Ovary (tissue), 9 donors: ENCODE results near the gene TSPAN10. TPM values are rescaled to one million over a fixed set of nuclear protein-coding genes. Genes with fewer than 3 reads are reported as not detected.

Source experiments
- DNase-seq, 5 donors: peaks; one replicate each; pipeline ENCODE4 v3.0.0-alpha.2; 2019 to 2020
- H3K27ac ChIP-seq, 2 donors: fragments of 200-600 bp; one replicate each; pipeline versions ENCODE4 v1.5.1 to v1.8.0; 2019 to 2022
- H3K27me3 ChIP-seq: fragments of 200-600 bp; one replicate; pipeline ENCODE4 v1.8.0; 2022
- H3K36me3 ChIP-seq: fragments of 200-600 bp; sonication (generic); one replicate; pipeline ENCODE4 v1.5.1; 2019
- H3K4me1 ChIP-seq: one replicate; pipeline ENCODE4 v1.8.1; 2013; ENCODE audit warnings: mild to moderate bottlenecking, moderate library complexity; ENCODE audit not compliant: insufficient read depth
- H3K4me3 ChIP-seq: fragments of 200-600 bp; sonication (generic); one replicate; pipeline ENCODE4 v1.5.1; 2017
- H3K9me3 ChIP-seq, 2 donors: fragments of 200-600 bp in 1 of 2; sonication (generic) in 1 of 2; one replicate each; pipeline versions ENCODE4 v1.5.1 to v1.8.1; 2013 to 2019; ENCODE audit warnings: mild to moderate bottlenecking in 1 of 2, moderate library complexity in 1 of 2
- EP300 ChIP-seq: sonication (generic); formaldehyde crosslinking; IDR thresholded peaks from one replicate; pipeline ENCODE4 v1.6.1; 2017; ENCODE audit warnings: antibody characterized with exemption
- POLR2A ChIP-seq: fragments of 450-650 bp; IDR thresholded peaks from one replicate; pipeline ENCODE4 v1.6.1; 2017; ENCODE audit warnings: antibody characterized with exemption, mild to moderate bottlenecking, moderate library complexity
- WGBS, 3 donors: extraction: QIAGEN DNeasy Blood & Tissue Kit in 1 of 3; methylation state at CpG; one replicate each; pipeline versions ENCODE4 v1.1.5 to v1.1.7; 2013 to 2017; 5-methylcytosine and 5-hydroxymethylcytosine counted together
- intact Hi-C, 4 donors: fragments of 100-400 bp; cut with DNase I; formaldehyde crosslinking; loops; one replicate each; pipeline versions ENCODE4 v1.11.0 to v1.15.1; 2022 to 2023
- polyA plus RNA-seq, 2 donors: library from polyadenylated mRNA; stranded (reverse); fragments of 200-250 nt in 1 of 2; fragments of 350-450 nt in 1 of 2; fragmentation: Illumina TruSeq in 1 of 2; extraction: RNeasy Lipid Tissue Mini Kit (QIAGEN cat#74804) in 1 of 2; gene quantifications; one replicate each; pipeline ENCODE4 v1.2.3, GENCODE V29; 2013 to 2014
- total RNA-seq, 7 donors: library from RNA; depleted of rRNA in 2 of 7; stranded (reverse); fragments of >200 nt in 2 of 7; fragmentation: NEBNext Ultra II Directional in 3 of 7; extraction: Animal tissue kit (Norgen Biotek cat#: 25700) in 3 of 7; gene quantifications; one replicate each; pipeline versions ENCODE4 v1.1.0 to v1.2.4, GENCODE V29; 2016 to 2023
- TF ChIP-seq, protein P1 (sequence below), 3 donors: fragments of 450-650 bp in 2 of 3; fragments of 200-600 bp in 1 of 3; IDR thresholded peaks; one replicate each; pipeline versions ENCODE4 v1.5.1 to v1.8.0; 2016 to 2022; ENCODE audit warnings: antibody characterized with exemption in 3 of 3, mild to moderate bottlenecking in 1 of 3
- donor health status: DM: no; HTN: no; CAD: no; lungs with moderate emphysema.
- donor health status: DM: no; HTN: no; CAD: no.
- donor health status: Bipolar disorder and iron deficiency.
- donor health status: DM: yes; HTN: yes; CAD: no.
- donor health status: DM: no; HTN: no; CAD: no.
- donor health status: DM: yes; HTN: yes; CAD: no.

TSPAN10 gene
- total and polyA plus RNA-seq, 9 donors, result 0.68 to 3.3 (median 1.2) TPM

DNA sequence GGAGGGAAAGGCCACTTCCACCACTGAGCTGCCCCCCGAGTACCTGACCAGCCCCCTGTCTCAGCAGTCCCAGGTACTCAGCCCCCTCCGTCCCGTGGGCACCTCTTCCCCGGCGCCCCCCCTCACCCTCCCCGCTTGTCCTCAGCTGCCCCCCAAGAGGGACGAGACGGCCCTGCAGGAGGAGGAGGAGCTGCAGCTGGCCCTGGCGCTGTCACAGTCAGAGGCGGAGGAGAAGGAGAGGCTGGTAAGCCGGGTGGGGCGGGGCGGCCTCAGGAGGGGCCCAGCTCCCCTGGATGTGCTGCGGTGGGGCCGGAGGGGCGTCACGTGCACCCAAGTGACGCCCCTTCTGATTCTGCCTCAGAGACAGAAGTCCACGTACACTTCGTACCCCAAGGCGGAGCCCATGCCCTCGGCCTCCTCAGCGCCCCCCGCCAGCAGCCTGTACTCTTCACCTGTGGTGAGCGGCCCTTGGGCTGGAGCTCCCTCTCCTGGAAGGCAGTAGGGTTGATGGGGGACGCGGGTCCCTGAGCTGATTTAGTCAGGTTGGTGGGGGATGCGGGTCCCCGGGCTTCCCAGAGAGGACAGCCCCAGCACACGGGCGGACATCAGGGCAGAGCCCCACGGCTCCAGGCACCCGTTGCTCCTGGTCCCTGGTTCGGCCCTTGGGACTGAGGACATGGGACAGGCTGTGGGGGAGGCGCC lies 56.7 kb downstream of the TSPAN10 start:
- no peak for DNase-seq
- H3K27ac ChIP-seq, result no peak overlapping the region
- H3K4me1 ChIP-seq, result no peaks in the 10 kb centered on the region
- TF ChIP-seq, protein P1, sequence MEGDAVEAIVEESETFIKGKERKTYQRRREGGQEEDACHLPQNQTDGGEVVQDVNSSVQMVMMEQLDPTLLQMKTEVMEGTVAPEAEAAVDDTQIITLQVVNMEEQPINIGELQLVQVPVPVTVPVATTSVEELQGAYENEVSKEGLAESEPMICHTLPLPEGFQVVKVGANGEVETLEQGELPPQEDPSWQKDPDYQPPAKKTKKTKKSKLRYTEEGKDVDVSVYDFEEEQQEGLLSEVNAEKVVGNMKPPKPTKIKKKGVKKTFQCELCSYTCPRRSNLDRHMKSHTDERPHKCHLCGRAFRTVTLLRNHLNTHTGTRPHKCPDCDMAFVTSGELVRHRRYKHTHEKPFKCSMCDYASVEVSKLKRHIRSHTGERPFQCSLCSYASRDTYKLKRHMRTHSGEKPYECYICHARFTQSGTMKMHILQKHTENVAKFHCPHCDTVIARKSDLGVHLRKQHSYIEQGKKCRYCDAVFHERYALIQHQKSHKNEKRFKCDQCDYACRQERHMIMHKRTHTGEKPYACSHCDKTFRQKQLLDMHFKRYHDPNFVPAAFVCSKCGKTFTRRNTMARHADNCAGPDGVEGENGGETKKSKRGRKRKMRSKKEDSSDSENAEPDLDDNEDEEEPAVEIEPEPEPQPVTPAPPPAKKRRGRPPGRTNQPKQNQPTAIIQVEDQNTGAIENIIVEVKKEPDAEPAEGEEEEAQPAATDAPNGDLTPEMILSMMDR (IDR thresholded peaks at IDR 0.05), result no peak
- no peak for TF ChIP-seq POLR2A
- no peaks in the 10 kb centered on the region for H3K36me3 ChIP-seq
- H3K4me3 ChIP-seq, result no peak overlapping the region
- no peaks in the 10 kb centered on the region for H3K27me3 ChIP-seq
- WGBS, 3 donors, result 82 to 85% (median 84%) methylated on average over 27 to 35 of the region's 35 CpGs
- intact Hi-C loops, result no loop called here
- no peaks in the 10 kb centered on the region for H3K9me3 ChIP-seq

GRCh38 chr17:81694810-81695209 lies 57.8 kb downstream of the TSPAN10 start:
- 87 to 93% (median 88%) methylated on average over 11 to 19 of the region's 19 CpGs for WGBS, 3 donors
- no peaks in the 10 kb centered on the region for H3K27me3 ChIP-seq
- no peak overlapping the region for H3K27ac ChIP-seq
- no peak overlapping the region for H3K4me3 ChIP-seq
- no peaks in the 10 kb centered on the region for H3K9me3 ChIP-seq
- H3K36me3 ChIP-seq, result no peaks in the 10 kb centered on the region
- TF ChIP-seq POLR2A (no peak), EP300 (no peak)
- TF ChIP-seq, protein P1 (IDR thresholded peaks at IDR 0.05), result no peak
- intact Hi-C loops, result no loop called here
- H3K4me1 ChIP-seq, result no peaks in the 10 kb centered on the region
- no peak for DNase-seq

DNA sequence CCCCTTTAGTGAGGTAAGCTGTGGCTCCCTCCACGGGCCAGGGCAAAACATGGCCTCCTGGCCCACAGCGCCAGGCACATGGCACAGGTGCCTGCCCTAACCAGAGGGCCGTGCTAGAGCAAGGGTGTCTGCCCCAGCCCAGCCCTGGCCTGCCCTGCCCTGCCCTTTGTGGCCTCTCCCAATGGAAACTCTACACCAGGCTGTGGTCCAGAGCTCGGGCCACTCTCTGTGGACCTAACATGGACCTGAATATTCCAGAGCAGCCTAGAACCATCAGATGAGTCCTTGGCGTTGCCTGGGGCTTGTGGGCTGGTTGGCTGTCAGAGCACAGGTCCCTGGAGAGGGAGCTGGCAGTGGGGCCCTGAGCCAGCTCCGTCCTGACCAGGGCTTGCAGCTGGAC lies 58.2 kb downstream of the TSPAN10 start:
- no peak for DNase-seq
- Histone ChIP-seq H3K27me3 (no peaks in the 10 kb centered on the region), H3K36me3 (no peaks in the 10 kb centered on the region), H3K4me3 (no peak overlapping the region), H3K27ac (no peak overlapping the region), H3K4me1 (no peaks in the 10 kb centered on the region), H3K9me3 (no peaks in the 10 kb centered on the region)
- intact Hi-C loops, result no loop called here
- WGBS, 3 donors, result 78 to 87% (median 84%) methylated on average over 6 of the region's 6 CpGs
- TF ChIP-seq EP300 (no peak), POLR2A (no peak)
- TF ChIP-seq, protein P1 (IDR thresholded peaks at IDR 0.05), result no peak

GRCh38 chr17:81695801-81696200 lies 58.8 kb downstream of the TSPAN10 start:
- no peak overlapping the region for H3K4me3 ChIP-seq
- peaks cover 2% of the 10 kb centered on the region for H3K4me1 ChIP-seq
- intact Hi-C loops, result no loop called here
- no peaks in the 10 kb centered on the region for H3K9me3 ChIP-seq
- no peak overlapping the region for H3K27ac ChIP-seq
- WGBS, 3 donors, result 87 to 90% (median 89%) methylated on average over 21 to 22 of the region's 22 CpGs
- H3K36me3 ChIP-seq, result no peaks in the 10 kb centered on the region
- TF ChIP-seq, protein P1 (IDR thresholded peaks at IDR 0.05), result no peak
- no peak for TF ChIP-seq POLR2A
- no peak for TF ChIP-seq EP300
- DNase-seq, result no peak
- no peaks in the 10 kb centered on the region for H3K27me3 ChIP-seq
